GM12878 (cell line): Measurements from ENCODE around the gene CYB5D1. TPM values are rescaled to one million over a fixed set of nuclear protein-coding genes. Genes with fewer than 3 reads are reported as not detected.

Experiments
- BACH1 ChIP-seq: fragments of 450-650 bp; IDR thresholded peaks from 2 replicates; pipeline ENCODE4 v1.6.1; 2017; ENCODE audit warnings: mild to moderate bottlenecking, borderline replicate concordance
- CEBPZ ChIP-seq: fragments of 150-350 bp; IDR thresholded peaks from 2 replicates; pipeline ENCODE4 v1.6.1; 2016; ENCODE audit warnings: low read depth, low read length
- HDGF ChIP-seq: fragments of 450-650 bp; IDR thresholded peaks from 2 replicates; pipeline ENCODE4 v1.6.1; 2016; ENCODE audit warnings: antibody characterized with exemption
- MTA2 ChIP-seq: fragments of 450-650 bp; IDR thresholded peaks from 2 replicates; pipeline ENCODE4 v1.6.1; 2016; ENCODE audit warnings: low read depth, mild to moderate bottlenecking, moderate library complexity
- MTA3 ChIP-seq: IDR thresholded peaks from 2 replicates; pipeline ENCODE4 v1.6.1; 2012; ENCODE audit warnings: low read length, inconsistent platforms, borderline replicate concordance
- NR2C1 ChIP-seq: fragments of 450-650 bp; IDR thresholded peaks from 2 replicates; pipeline ENCODE4 v1.6.1; 2017; ENCODE audit warnings: antibody characterized with exemption, mild to moderate bottlenecking, moderate library complexity
- PAX5 ChIP-seq: IDR thresholded peaks from 2 replicates; pipeline ENCODE4 v1.6.1; 2011; ENCODE audit warnings: low read depth, low read length, borderline replicate concordance
- PKNOX1 ChIP-seq: fragments of 450-650 bp; IDR thresholded peaks from 2 replicates; pipeline ENCODE4 v1.6.1; 2016; ENCODE audit warnings: mild to moderate bottlenecking
- RB1 ChIP-seq: fragments of 450-650 bp; formaldehyde crosslinking; IDR thresholded peaks from 2 replicates; pipeline ENCODE4 v1.6.1; 2017; ENCODE audit warnings: mild to moderate bottlenecking, borderline replicate concordance
- SIX5 ChIP-seq: IDR thresholded peaks from 2 replicates; pipeline ENCODE4 v1.6.1; 2011; ENCODE audit warnings: mild to moderate bottlenecking, low read depth, low read length, moderate library complexity; ENCODE audit not compliant: severe bottlenecking
- TCF7 ChIP-seq: IDR thresholded peaks from 2 replicates; pipeline ENCODE4 v1.6.1; 2014; ENCODE audit warnings: antibody characterized with exemption, borderline replicate concordance
- ZBED1 ChIP-seq: IDR thresholded peaks from 2 replicates; pipeline ENCODE4 v1.6.1; 2016; ENCODE audit warnings: borderline replicate concordance
- ZNF24 ChIP-seq: fragments of 450-650 bp; IDR thresholded peaks from 2 replicates; pipeline ENCODE4 v1.6.1; 2017; ENCODE audit warnings: antibody characterized with exemption, mild to moderate bottlenecking
- ZSCAN29 ChIP-seq: fragments of 450-650 bp; IDR thresholded peaks from 2 replicates; pipeline ENCODE4 v1.6.1; 2017; ENCODE audit warnings: mild to moderate bottlenecking, moderate library complexity
- polyA plus RNA-seq, 11 experiments: library from polyadenylated mRNA; depleted of rRNA in 4 of 11; unstranded in 6 of 11; stranded (reverse) in 5 of 11; fragments of >200 nt; fragmentation: Nextera tagmentation in 4 of 11; fragmentation: Illumina TruSeq in 1 of 11; extraction: Ambion mirVana in 4 of 11; extraction: Trizol in 1 of 11; gene quantifications; 1 replicate in 1 of 11; 2 replicates in 10 of 11; pipeline versions ENCODE4 v1.2.1 to v1.2.3, GENCODE V29; 2011 to 2016; ENCODE audit warnings: inconsistent platforms in 2 of 11, missing spikeins in 2 of 11, low read depth in 1 of 11
- total RNA-seq, 4 experiments: library from RNA; depleted of rRNA in 3 of 4; stranded (reverse); fragments of >200 nt in 3 of 4; fragmentation: Illumina TruSeq in 1 of 4; extraction: Trizol in 1 of 4; gene quantifications; 2 replicates each; pipeline versions ENCODE4 v1.2.1 to v1.2.3, GENCODE V29; 2013 to 2021
- TF ChIP-seq, protein P1 (sequence below): fragments of 450-650 bp; IDR thresholded peaks from 2 replicates; pipeline ENCODE4 v1.6.1; 2017; ENCODE audit warnings: mild to moderate bottlenecking, moderate library complexity
- TF ChIP-seq, protein P2 (sequence below): fragments of 450-650 bp; IDR thresholded peaks from 2 replicates; pipeline ENCODE4 v1.6.1; 2017; ENCODE audit warnings: antibody characterized with exemption, mild to moderate bottlenecking, moderate library complexity
- TF ChIP-seq, protein P3 (sequence below): IDR thresholded peaks from 2 replicates; pipeline ENCODE4 v1.6.1; 2011; ENCODE audit warnings: mild to moderate bottlenecking, low read depth, low read length, moderate library complexity; ENCODE audit not compliant: insufficient replicate concordance

The CYB5D1 gene
- total and polyA plus RNA-seq, 10 of the 15 experiments (the other 5 are each of a cell fraction or from before 2014, with no cell fraction given), result 1.6 to 8.7 (median 6.4) TPM

- TF ChIP-seq PKNOX1, result no peak; the same call in 1 of the 2 replicates
- TF ChIP-seq NR2C1, result no peak
- no peak for TF ChIP-seq ZBED1
- no peak; the same call in 1 of the 2 replicates for TF ChIP-seq RB1
- TF ChIP-seq PAX5, result peak; percentile 41; the same call in 1 of the 2 replicates
- no peak for TF ChIP-seq TCF7
- no peak for TF ChIP-seq CEBPZ
- TF ChIP-seq, protein P1, sequence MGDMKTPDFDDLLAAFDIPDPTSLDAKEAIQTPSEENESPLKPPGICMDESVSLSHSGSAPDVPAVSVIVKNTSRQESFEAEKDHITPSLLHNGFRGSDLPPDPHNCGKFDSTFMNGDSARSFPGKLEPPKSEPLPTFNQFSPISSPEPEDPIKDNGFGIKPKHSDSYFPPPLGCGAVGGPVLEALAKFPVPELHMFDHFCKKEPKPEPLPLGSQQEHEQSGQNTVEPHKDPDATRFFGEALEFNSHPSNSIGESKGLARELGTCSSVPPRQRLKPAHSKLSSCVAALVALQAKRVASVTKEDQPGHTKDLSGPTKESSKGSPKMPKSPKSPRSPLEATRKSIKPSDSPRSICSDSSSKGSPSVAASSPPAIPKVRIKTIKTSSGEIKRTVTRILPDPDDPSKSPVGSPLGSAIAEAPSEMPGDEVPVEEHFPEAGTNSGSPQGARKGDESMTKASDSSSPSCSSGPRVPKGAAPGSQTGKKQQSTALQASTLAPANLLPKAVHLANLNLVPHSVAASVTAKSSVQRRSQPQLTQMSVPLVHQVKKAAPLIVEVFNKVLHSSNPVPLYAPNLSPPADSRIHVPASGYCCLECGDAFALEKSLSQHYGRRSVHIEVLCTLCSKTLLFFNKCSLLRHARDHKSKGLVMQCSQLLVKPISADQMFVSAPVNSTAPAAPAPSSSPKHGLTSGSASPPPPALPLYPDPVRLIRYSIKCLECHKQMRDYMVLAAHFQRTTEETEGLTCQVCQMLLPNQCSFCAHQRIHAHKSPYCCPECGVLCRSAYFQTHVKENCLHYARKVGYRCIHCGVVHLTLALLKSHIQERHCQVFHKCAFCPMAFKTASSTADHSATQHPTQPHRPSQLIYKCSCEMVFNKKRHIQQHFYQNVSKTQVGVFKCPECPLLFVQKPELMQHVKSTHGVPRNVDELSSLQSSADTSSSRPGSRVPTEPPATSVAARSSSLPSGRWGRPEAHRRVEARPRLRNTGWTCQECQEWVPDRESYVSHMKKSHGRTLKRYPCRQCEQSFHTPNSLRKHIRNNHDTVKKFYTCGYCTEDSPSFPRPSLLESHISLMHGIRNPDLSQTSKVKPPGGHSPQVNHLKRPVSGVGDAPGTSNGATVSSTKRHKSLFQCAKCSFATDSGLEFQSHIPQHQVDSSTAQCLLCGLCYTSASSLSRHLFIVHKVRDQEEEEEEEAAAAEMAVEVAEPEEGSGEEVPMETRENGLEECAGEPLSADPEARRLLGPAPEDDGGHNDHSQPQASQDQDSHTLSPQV, result no peak
- peak; percentile 99 for TF ChIP-seq HDGF
- TF ChIP-seq, protein P2, sequence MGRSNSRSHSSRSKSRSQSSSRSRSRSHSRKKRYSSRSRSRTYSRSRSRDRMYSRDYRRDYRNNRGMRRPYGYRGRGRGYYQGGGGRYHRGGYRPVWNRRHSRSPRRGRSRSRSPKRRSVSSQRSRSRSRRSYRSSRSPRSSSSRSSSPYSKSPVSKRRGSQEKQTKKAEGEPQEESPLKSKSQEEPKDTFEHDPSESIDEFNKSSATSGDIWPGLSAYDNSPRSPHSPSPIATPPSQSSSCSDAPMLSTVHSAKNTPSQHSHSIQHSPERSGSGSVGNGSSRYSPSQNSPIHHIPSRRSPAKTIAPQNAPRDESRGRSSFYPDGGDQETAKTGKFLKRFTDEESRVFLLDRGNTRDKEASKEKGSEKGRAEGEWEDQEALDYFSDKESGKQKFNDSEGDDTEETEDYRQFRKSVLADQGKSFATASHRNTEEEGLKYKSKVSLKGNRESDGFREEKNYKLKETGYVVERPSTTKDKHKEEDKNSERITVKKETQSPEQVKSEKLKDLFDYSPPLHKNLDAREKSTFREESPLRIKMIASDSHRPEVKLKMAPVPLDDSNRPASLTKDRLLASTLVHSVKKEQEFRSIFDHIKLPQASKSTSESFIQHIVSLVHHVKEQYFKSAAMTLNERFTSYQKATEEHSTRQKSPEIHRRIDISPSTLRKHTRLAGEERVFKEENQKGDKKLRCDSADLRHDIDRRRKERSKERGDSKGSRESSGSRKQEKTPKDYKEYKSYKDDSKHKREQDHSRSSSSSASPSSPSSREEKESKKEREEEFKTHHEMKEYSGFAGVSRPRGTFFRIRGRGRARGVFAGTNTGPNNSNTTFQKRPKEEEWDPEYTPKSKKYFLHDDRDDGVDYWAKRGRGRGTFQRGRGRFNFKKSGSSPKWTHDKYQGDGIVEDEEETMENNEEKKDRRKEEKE, result no peak
- no peak for TF ChIP-seq MTA2
- peak; percentile 64 for TF ChIP-seq BACH1
- TF ChIP-seq SIX5, result no peak
- TF ChIP-seq ZSCAN29, result no peak
- no peak for TF ChIP-seq MTA3
- TF ChIP-seq, protein P3, sequence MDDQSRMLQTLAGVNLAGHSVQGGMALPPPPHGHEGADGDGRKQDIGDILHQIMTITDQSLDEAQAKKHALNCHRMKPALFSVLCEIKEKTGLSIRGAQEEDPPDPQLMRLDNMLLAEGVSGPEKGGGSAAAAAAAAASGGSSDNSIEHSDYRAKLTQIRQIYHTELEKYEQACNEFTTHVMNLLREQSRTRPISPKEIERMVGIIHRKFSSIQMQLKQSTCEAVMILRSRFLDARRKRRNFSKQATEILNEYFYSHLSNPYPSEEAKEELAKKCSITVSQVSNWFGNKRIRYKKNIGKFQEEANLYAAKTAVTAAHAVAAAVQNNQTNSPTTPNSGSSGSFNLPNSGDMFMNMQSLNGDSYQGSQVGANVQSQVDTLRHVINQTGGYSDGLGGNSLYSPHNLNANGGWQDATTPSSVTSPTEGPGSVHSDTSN, result no peak
- TF ChIP-seq ZNF24, result no peak
Observed at GRCh38 chr17:7851438-7852261, 6.2 kb upstream of the CYB5D1 start (continued).
